ENCODE measurements around the gene ISG20L2. TPM values are rescaled to one million over a fixed set of nuclear protein-coding genes. Genes with fewer than 3 reads are reported as not detected.

ISG20L2 gene
- total and polyA plus RNA-seq, 3 donors from 2014 or later, result 60.9 to 223 (median 150) TPM

DNA sequence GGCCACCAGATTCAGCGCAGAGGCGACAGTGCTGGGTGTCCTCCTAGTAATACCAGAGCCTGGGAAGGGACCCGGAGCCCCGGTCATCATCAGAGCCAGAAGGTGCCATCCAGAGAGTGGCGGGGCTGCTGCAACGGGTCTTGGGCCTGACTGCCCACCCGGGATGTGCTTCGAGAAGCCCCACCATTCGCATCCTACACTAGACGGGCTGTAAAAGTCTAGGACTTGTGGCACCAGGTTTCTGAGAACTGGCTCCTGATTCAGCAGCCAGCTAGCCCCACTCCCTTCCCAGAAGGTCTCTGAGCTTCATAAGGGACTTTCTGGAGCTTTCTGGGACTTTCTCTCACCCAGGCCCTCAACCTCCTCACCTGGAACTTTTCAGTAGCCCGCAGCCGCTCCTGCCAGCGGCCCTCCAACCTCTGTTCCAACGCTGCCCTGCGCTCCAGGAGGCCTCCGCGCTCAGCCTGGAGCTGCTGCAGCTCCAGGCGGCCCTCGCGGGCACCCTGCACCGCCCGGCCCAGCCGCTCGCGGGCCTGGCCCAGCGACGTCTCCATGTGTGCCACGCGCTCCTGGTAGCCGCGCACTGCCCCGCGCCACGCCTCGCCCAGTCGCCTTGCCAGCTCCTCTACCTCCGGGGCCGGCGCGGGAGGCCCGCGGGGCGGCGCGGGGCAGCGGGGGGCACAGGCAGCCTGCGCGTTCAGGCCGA, 52.3 kb downstream of the ISG20L2 start:
- H3K4me1 ChIP-seq, result peaks cover 21% of the 10 kb centered on the region
- 19 to 27% methylated on average over 8 to 49 of the region's 49 CpGs for WGBS, 2 donors
- peak overlapping the region; percentile 79 to 80 for H3K27ac ChIP-seq
- TF ChIP-seq, protein P1, sequence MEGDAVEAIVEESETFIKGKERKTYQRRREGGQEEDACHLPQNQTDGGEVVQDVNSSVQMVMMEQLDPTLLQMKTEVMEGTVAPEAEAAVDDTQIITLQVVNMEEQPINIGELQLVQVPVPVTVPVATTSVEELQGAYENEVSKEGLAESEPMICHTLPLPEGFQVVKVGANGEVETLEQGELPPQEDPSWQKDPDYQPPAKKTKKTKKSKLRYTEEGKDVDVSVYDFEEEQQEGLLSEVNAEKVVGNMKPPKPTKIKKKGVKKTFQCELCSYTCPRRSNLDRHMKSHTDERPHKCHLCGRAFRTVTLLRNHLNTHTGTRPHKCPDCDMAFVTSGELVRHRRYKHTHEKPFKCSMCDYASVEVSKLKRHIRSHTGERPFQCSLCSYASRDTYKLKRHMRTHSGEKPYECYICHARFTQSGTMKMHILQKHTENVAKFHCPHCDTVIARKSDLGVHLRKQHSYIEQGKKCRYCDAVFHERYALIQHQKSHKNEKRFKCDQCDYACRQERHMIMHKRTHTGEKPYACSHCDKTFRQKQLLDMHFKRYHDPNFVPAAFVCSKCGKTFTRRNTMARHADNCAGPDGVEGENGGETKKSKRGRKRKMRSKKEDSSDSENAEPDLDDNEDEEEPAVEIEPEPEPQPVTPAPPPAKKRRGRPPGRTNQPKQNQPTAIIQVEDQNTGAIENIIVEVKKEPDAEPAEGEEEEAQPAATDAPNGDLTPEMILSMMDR (IDR thresholded peaks at IDR 0.05), result no peak
- TF ChIP-seq POLR2A (IDR thresholded peaks at IDR 0.05), result no peak
- H3K36me3 ChIP-seq (ENCODE audit: low read depth, missing control alignments), result no peaks in the 10 kb centered on the region
- peak overlapping the region; percentile 43 to 71 for H3K4me3 ChIP-seq
- H3K9me3 ChIP-seq, result no peaks in the 10 kb centered on the region
- H3K27me3 ChIP-seq, result no peaks in the 10 kb centered on the region
- peak; percentile 33 for DNase-seq
- intact Hi-C loops (cut with DNase I; ENCODE audit: low total_unique reads), result no loop called here

DNA sequence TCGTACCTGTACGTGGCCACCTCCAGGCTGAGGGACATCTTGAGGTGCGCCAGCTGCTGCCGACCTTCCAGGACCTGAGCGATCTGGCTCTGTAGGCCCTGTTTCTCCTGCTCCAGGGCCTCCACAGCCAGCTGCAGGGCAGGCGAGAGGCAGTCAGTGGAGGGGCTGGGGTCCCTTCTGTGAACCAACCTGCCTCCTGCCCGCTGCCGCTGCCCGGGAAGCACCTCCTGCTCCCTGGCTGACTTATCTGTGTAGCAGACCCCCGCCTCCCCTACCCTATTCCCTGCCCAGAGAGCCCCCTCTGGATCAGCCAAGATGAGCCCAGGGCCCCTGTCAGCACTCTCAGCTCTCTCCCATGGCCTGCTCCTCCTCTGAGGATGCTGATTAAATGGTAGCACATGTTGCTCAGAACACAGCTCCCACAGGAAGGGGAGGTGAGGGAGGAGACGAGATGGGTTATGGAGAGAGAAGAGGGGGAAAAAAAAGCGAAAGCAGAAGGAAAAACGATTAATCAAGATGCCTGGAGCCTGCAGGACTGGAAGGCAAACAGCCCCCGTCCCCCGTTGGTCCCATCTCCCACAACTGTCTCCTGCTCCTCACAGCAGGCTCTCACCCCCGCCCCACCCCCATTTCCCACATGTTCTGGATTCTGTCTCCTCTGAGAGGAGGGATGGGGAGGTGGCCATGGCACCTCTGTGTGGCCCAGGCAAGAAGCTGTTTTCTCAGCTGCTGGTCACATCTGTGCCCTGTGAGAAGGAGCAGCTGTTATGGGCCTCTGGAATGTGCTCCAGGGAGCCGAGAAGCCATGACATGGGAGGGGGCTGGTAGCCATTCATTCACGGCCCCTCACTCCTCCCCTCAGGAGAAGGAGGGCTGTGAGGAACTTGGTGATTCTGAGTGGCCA, 53.1 kb downstream of the ISG20L2 start:
- intact Hi-C loops (cut with DNase I; ENCODE audit: low total_unique reads), result no loop called here
- Histone ChIP-seq H3K27me3 (no peaks in the 10 kb centered on the region), H3K36me3 (ENCODE audit: low read depth, missing control alignments) (no peaks in the 10 kb centered on the region), H3K4me1 (peaks cover 21% of the 10 kb centered on the region), H3K27ac (peak overlapping the region; percentile 79 to 80), H3K4me3 (peak overlapping the region in 1 of 2 donors; percentile 71), H3K9me3 (no peaks in the 10 kb centered on the region)
- 33 to 58% methylated on average over 10 to 18 of the region's 18 CpGs for WGBS, 2 donors
- peak; percentile 42 for DNase-seq
- no peak for TF ChIP-seq POLR2A (IDR thresholded peaks at IDR 0.05)
- TF ChIP-seq, protein P1 (IDR thresholded peaks at IDR 0.05), result no peak

DNA sequence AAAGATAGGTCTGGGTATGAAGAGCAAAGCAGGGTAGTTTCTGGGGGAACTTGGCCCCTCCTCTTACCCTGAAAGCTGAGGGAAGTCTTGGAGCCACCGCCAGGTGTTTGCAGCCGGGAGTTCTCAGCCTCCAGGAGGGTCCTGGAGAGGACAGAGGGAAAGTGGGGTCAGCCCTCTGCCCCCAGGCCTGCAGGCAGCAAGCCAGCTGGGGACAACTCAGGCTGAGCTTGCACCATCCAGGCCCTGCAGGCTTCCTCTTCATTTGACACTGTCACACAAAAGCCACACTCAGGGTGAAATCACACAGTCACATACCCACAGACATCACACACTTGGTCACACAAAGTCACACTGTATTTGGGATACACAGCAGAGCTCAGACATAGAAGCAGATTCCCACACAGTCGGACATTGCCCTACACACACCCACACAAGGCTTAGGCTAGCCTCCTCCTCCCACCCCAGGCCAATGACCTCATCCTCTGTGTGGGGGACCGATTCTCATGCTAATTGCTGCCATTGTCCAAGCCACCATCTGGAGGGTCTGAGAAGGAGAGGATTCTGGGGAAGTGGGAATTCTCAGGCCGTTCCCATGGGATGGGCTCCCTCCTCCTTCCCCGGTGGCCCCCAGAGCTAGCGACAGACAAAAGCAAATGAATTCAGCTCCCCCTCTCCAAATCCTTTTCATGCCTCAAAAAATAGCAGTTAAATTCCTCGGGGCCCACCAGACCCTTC, 55.0 kb downstream of the ISG20L2 start:
- Histone ChIP-seq H3K4me1 (peaks cover 22% of the 10 kb centered on the region), H3K4me3 (no peak overlapping the region), H3K27me3 (no peaks in the 10 kb centered on the region), H3K36me3 (ENCODE audit: low read depth, missing control alignments) (no peaks in the 10 kb centered on the region), H3K9me3 (no peaks in the 10 kb centered on the region), H3K27ac (no peak overlapping the region)
- TF ChIP-seq POLR2A (IDR thresholded peaks at IDR 0.05), result no peak
- TF ChIP-seq, protein P1 (IDR thresholded peaks at IDR 0.05), result no peak
- WGBS, 2 donors, result 59 to 69% methylated on average over 8 of the region's 8 CpGs
- intact Hi-C loops (cut with DNase I; ENCODE audit: low total_unique reads), result no loop called here
- peak; percentile 46 for DNase-seq

Other genes starting within 250 kb of the ISG20L2 start
- 100 to 1,000 TPM in 1 of 2 donors, 10 to 100 TPM in 1; 96.8 to 113 TPM for gene MEF2D, start 228.0 kb downstream of the ISG20L2 start, total RNA-seq
- 34.4 TPM for gene MEF2D, start 228.0 kb downstream of the ISG20L2 start, polyA plus RNA-seq (ENCODE audit: insufficient read depth, low read depth, low replicate concordance)
- 10 to 100 TPM in 1 of 2 donors, 1 to 10 TPM in 1; 8.2 to 13.4 TPM for gene IQGAP3, start 156.2 kb downstream of the ISG20L2 start, total RNA-seq
- gene IQGAP3, start 156.2 kb downstream of the ISG20L2 start, polyA plus RNA-seq (ENCODE audit: insufficient read depth, low read depth, low replicate concordance), result 5.6 TPM
- gene TTC24, start 149.0 kb downstream of the ISG20L2 start, total RNA-seq, result not detected
- gene TTC24, start 149.0 kb downstream of the ISG20L2 start, polyA plus RNA-seq (ENCODE audit: insufficient read depth, low read depth, low replicate concordance), result 0.38 TPM
- 100 to 1,000 TPM; 142 to 200 TPM for gene NAXE, start 137.0 kb downstream of the ISG20L2 start, total RNA-seq
- 110 TPM for gene NAXE, start 137.0 kb downstream of the ISG20L2 start, polyA plus RNA-seq (ENCODE audit: insufficient read depth, low read depth, low replicate concordance)
- 10 to 100 TPM; 21.6 to 26.7 TPM for gene GPATCH4, start 127.3 kb downstream of the ISG20L2 start, total RNA-seq
- gene GPATCH4, start 127.3 kb downstream of the ISG20L2 start, polyA plus RNA-seq (ENCODE audit: insufficient read depth, low read depth, low replicate concordance), result 18.5 TPM
- 1 to 10 TPM; 5.5 to 6.0 TPM for gene HAPLN2, start 109.4 kb downstream of the ISG20L2 start, total RNA-seq
- gene HAPLN2, start 109.4 kb downstream of the ISG20L2 start, polyA plus RNA-seq (ENCODE audit: insufficient read depth, low read depth, low replicate concordance), result 1.5 TPM
- gene BCAN, start 86.6 kb downstream of the ISG20L2 start, total RNA-seq, result 1 to 10 TPM; 8.8 to 9.7 TPM
- 3.3 TPM for gene BCAN, start 86.6 kb downstream of the ISG20L2 start, polyA plus RNA-seq (ENCODE audit: insufficient read depth, low read depth, low replicate concordance)
- 10 to 100 TPM; 17.6 to 27.7 TPM for gene NES, start 51.4 kb downstream of the ISG20L2 start, total RNA-seq
- gene NES, start 51.4 kb downstream of the ISG20L2 start, polyA plus RNA-seq (ENCODE audit: insufficient read depth, low read depth, low replicate concordance), result 20.7 TPM
- 1 to 10 TPM; 2.1 to 6.8 TPM for gene CRABP2, start 23.2 kb downstream of the ISG20L2 start, total RNA-seq
- gene CRABP2, start 23.2 kb downstream of the ISG20L2 start, polyA plus RNA-seq (ENCODE audit: insufficient read depth, low read depth, low replicate concordance), result 21.0 TPM
- 10 to 100 TPM; 34.1 to 69.0 TPM for gene METTL25B, start 297 bp downstream of the ISG20L2 start, total RNA-seq
- gene METTL25B, start 297 bp downstream of the ISG20L2 start, polyA plus RNA-seq (ENCODE audit: insufficient read depth, low read depth, low replicate concordance), result 50.5 TPM
- gene MRPL24, start 12.3 kb upstream of the ISG20L2 start, total RNA-seq, result 10 to 100 TPM; 36.6 to 51.7 TPM
- gene MRPL24, start 12.3 kb upstream of the ISG20L2 start, polyA plus RNA-seq (ENCODE audit: insufficient read depth, low read depth, low replicate concordance), result 101 TPM
- gene HDGF, start 22.9 kb upstream of the ISG20L2 start, total RNA-seq, result 10 to 100 TPM; 78.2 to 97.7 TPM
- 133 TPM for gene HDGF, start 22.9 kb upstream of the ISG20L2 start, polyA plus RNA-seq (ENCODE audit: insufficient read depth, low read depth, low replicate concordance)
- 10 to 100 TPM; 53.3 to 62.0 TPM for gene PRCC, start 38.8 kb upstream of the ISG20L2 start, total RNA-seq
- gene PRCC, start 38.8 kb upstream of the ISG20L2 start, polyA plus RNA-seq (ENCODE audit: insufficient read depth, low read depth, low replicate concordance), result 68.3 TPM
- gene SH2D2A, start 88.1 kb upstream of the ISG20L2 start, total RNA-seq, result 1 to 10 TPM in 1 of 2 donors, not detected in 1; 3.1 TPM
- 1.3 TPM for gene SH2D2A, start 88.1 kb upstream of the ISG20L2 start, polyA plus RNA-seq (ENCODE audit: insufficient read depth, low read depth, low replicate concordance)
- gene INSRR, start 130.4 kb upstream of the ISG20L2 start, total RNA-seq, result 1 to 10 TPM; 6.4 to 7.0 TPM
- 1.5 TPM for gene INSRR, start 130.4 kb upstream of the ISG20L2 start, polyA plus RNA-seq (ENCODE audit: insufficient read depth, low read depth, low replicate concordance)
- gene NTRK1, start 132.1 kb upstream of the ISG20L2 start, total RNA-seq, result 10 to 100 TPM; 14.6 to 38.8 TPM
- 4.7 TPM for gene NTRK1, start 132.1 kb upstream of the ISG20L2 start, polyA plus RNA-seq (ENCODE audit: insufficient read depth, low read depth, low replicate concordance)
- 10 to 100 TPM; 13.8 TPM for gene PEAR1, start 165.0 kb upstream of the ISG20L2 start, total RNA-seq
- gene PEAR1, start 165.0 kb upstream of the ISG20L2 start, polyA plus RNA-seq (ENCODE audit: insufficient read depth, low read depth, low replicate concordance), result 10.5 TPM
- gene LRRC71, start 191.9 kb upstream of the ISG20L2 start, total RNA-seq, result 10 to 100 TPM; 17.5 to 23.1 TPM
- 49.2 TPM for gene LRRC71, start 191.9 kb upstream of the ISG20L2 start, polyA plus RNA-seq (ENCODE audit: insufficient read depth, low read depth, low replicate concordance)